Measurements from ENCODE around the gene ATP6V0C. TPM values are rescaled to one million over a fixed set of nuclear protein-coding genes. Genes with fewer than 3 reads are reported as not detected.

ATP6V0C gene
- total RNA-seq, 4 donors from 2014 or later: 48.1 to 73.0 (median 61.1) TPM

DNA sequence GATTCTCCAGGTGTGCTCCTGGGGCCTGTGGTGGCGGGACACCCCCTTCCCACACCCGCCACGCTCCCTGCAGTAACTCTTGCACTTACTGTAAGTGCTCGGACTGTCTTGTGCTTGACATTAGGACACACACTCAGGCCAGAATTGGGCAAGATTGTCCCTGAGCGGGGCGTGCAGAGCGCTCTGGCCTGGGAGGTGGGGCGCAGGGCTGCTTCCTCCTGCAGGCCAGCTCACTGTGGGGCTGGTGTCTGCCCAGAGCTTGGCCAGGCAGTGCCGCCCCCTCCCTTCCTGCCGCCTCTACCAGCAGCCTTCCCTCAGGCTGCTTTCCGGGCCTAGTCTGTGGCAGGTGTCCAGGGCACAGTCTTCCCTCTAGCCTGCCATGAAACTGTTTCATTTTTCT, 6.1 kb upstream of the ATP6V0C start:
- WGBS, 2 donors: 73 to 76% methylated on average over 6 to 7 of the region's 11 CpGs
- Histone ChIP-seq H3K4me1 (peaks cover 0 to 23% (median 7%) of the 10 kb centered on the region in 4 donors), H3K27ac (peak overlapping the region in 3 of 4 donors; percentile 53 to 79 (median 61)), H3K9me3 (no peaks in the 10 kb centered on the region), H3K36me3 (no peaks in the 10 kb centered on the region), H3K27me3 (no peaks in the 10 kb centered on the region), H3K4me3 (no peak overlapping the region)
- no peak for DNase-seq (ENCODE audit: low spot score in 2 of 2)
- TF ChIP-seq, protein P1, sequence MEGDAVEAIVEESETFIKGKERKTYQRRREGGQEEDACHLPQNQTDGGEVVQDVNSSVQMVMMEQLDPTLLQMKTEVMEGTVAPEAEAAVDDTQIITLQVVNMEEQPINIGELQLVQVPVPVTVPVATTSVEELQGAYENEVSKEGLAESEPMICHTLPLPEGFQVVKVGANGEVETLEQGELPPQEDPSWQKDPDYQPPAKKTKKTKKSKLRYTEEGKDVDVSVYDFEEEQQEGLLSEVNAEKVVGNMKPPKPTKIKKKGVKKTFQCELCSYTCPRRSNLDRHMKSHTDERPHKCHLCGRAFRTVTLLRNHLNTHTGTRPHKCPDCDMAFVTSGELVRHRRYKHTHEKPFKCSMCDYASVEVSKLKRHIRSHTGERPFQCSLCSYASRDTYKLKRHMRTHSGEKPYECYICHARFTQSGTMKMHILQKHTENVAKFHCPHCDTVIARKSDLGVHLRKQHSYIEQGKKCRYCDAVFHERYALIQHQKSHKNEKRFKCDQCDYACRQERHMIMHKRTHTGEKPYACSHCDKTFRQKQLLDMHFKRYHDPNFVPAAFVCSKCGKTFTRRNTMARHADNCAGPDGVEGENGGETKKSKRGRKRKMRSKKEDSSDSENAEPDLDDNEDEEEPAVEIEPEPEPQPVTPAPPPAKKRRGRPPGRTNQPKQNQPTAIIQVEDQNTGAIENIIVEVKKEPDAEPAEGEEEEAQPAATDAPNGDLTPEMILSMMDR (IDR thresholded peaks at IDR 0.05): no peak
- TF ChIP-seq POLR2A (IDR thresholded peaks at IDR 0.05) (no peak), EP300 (IDR thresholded peaks at IDR 0.05) (peak in 1 of 2 donors; percentile 46)

DNA sequence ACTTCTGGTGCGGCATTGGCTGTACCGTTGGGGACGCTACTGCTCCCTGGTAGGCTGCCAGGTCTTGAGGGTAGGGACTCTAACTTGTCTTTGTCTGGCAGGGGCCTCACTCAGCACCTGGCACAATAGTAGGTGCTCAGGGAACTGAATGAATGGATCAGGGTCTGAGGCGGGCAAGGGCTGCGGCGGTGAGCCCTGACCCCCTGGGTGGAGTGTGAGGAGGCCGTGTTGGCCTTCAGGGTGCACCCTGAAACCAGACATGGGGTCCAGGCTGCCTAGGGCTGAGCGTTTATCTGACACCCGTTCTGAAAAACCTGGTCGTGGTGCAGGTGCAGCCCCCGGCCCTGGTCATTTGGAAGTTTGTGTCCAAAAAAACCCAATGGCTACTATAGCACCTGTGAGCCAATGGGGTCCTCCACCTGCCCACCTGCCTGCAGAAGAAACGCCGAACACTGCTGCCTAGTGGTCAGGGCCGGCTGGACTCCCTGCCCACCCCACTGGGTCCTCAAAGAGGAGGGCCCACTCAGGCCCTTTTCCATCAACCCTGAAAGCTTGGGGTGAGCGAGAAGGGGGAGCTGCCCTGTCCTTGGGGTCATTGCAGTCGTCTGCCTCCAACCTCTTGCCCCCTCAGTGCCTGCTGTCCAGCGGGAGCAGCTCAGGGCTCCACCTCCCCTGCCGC, 4.9 kb upstream of the ATP6V0C start:
- Histone ChIP-seq H3K27ac (no peak overlapping the region), H3K36me3 (no peaks in the 10 kb centered on the region), H3K27me3 (no peaks in the 10 kb centered on the region), H3K4me3 (no peak overlapping the region), H3K9me3 (no peaks in the 10 kb centered on the region), H3K4me1 (peaks cover 0 to 24% (median 8%) of the 10 kb centered on the region in 4 donors)
- DNase-seq (ENCODE audit: low spot score in 2 of 2): no peak
- WGBS, 2 donors: 85 to 86% methylated on average over 18 of the region's 18 CpGs
- TF ChIP-seq, protein P1 (IDR thresholded peaks at IDR 0.05): no peak
- no peak for TF ChIP-seq POLR2A (IDR thresholded peaks at IDR 0.05)
- no peak for TF ChIP-seq EP300 (IDR thresholded peaks at IDR 0.05)

DNA sequence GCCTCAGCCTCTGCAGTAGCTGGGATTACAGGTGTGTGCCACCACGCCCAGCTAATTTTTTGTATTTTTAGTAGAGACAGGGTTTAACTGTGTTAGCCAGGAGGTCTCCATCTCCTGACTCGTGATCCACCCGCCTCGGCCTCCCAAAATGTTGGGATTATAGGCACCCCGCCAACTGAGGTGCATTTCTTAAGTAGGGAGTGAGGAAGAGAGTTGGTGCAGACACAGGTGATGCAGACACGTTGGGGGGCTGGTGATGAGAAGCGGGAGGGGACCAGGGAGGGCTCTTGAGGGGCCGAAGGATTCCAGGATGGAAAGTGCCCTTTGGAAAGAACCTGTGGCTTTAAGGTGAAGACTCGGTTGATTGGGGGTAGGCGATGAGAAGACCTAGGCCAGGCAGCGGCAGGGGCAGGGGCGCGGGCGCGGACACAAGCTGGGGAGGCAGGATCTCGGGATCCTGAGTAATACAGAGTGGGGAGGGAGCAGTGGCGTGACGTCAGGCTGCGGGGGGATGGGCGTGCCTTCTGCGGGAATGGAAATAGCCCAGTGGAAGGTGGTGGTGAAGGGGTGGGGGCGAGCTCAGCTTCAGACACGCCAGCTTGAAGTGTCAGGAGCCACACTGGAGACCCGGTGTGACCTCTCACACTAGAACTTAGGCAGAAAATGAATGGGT, 2.5 kb upstream of the ATP6V0C start:
- DNase-seq (ENCODE audit: low spot score in 2 of 2): peak; percentile 65 to 71
- peaks cover 0 to 40% (median 22%) of the 10 kb centered on the region in 4 donors for H3K4me1 ChIP-seq
- H3K27me3 ChIP-seq: no peaks in the 10 kb centered on the region
- no peaks in the 10 kb centered on the region for H3K9me3 ChIP-seq
- WGBS, 2 donors: 38 to 47% methylated on average over 24 of the region's 24 CpGs
- no peak for TF ChIP-seq POLR2A (IDR thresholded peaks at IDR 0.05)
- TF ChIP-seq EP300 (IDR thresholded peaks at IDR 0.05): peak in 1 of 2 donors; percentile 26
- H3K27ac ChIP-seq: peak overlapping the region in 2 of 4 donors; percentile 8 to 52
- peaks cover 0 to under 1% (median 0%) of the 10 kb centered on the region in 3 donors for H3K36me3 ChIP-seq
- peak overlapping the region in 1 of 4 donors; percentile 13 for H3K4me3 ChIP-seq

DNA sequence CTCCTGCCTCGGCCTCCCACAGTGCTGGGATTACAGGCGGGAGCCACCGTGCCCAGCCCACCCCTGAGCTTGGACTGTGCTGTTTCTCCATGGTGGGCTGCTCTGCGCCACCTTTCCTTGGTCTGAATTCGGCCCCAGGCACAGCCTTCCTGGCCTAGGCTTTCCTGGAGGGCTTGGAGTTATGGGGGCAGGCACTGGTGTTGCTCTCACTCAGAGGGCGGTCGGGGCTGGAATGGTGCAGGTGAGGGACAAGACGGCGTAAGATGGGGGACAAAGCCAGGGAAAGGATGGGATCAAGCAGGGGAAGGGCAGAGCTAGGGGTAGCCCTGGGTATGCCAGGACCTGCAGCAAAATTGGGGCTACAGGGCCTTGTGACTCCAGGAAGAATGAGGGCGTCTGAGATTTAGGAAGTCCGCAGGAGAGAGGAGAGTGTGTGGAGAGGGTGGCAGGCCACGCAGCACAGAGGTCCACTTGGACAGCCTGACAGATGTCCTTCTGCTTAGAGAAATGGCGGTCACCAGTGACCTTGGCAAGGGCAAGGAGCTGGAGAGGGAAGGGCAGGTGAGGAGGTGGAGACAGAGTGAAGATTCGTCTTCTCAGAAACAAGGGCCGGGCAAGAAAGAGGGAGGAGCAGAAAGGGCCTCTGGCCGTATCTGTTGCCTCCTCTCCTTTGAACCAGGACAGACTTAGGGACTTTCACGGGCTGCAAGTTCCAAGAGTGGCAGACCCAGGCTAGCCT, 1.6 kb upstream of the ATP6V0C start:
- DNase-seq (ENCODE audit: low spot score in 2 of 2): no peak
- 89 to 90% methylated on average over 15 to 16 of the region's 17 CpGs for WGBS, 2 donors

More for the DNA sequence above, 1.6 kb upstream of the ATP6V0C start:
- H3K27me3 ChIP-seq: no peaks in the 10 kb centered on the region
- no peak overlapping the region for H3K4me3 ChIP-seq
- peaks cover 0 to 49% (median 31%) of the 10 kb centered on the region in 4 donors for H3K4me1 ChIP-seq
- H3K9me3 ChIP-seq: no peaks in the 10 kb centered on the region
- peak overlapping the region in 3 of 4 donors; percentile 98 to 100 (median 99) for H3K27ac ChIP-seq
- peaks cover 0 to 4% (median 0%) of the 10 kb centered on the region in 3 donors for H3K36me3 ChIP-seq
- TF ChIP-seq POLR2A (IDR thresholded peaks at IDR 0.05) (no peak), EP300 (IDR thresholded peaks at IDR 0.05) (no peak)
- TF ChIP-seq, protein P1 (IDR thresholded peaks at IDR 0.05): no peak
